ENCODE data around the gene TBX6.

TBX6 gene

GRCh38 chr16:30113031-30113710, 21.4 kb upstream of the TBX6 start, which contains the start of gene GDPD3:
Gene GDPD3, minus strand, starts transcription at chr16:30113537. Its CDS starts 59 bp downstream, at chr16:30113478.
- no peak for DNase-seq

- peak; percentile 74 for DNase-seq
Observed at GRCh38 chr16:30112197-30113030, 20.7 kb upstream of the TBX6 start.

DNA sequence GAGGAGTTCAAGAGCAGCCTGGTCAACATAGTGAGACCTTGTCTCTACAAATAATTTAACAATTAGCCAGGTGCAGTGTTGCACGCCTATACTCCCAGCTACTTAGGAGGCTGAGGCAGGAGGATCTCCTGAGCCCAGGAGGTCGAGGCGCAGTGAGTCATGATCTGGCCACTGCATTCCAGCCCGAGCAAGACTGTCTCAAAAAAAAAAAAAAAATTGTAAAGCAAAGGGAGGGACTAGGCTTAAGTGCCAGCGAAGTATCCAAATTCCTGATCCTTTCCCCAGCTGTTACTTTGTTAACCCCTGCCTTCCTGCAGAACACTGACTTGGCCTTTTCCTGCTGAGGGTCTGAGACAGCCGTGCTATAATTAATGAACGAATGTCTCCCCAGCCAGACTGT, 18.9 kb upstream of the TBX6 start:
- no peak for DNase-seq

DNA sequence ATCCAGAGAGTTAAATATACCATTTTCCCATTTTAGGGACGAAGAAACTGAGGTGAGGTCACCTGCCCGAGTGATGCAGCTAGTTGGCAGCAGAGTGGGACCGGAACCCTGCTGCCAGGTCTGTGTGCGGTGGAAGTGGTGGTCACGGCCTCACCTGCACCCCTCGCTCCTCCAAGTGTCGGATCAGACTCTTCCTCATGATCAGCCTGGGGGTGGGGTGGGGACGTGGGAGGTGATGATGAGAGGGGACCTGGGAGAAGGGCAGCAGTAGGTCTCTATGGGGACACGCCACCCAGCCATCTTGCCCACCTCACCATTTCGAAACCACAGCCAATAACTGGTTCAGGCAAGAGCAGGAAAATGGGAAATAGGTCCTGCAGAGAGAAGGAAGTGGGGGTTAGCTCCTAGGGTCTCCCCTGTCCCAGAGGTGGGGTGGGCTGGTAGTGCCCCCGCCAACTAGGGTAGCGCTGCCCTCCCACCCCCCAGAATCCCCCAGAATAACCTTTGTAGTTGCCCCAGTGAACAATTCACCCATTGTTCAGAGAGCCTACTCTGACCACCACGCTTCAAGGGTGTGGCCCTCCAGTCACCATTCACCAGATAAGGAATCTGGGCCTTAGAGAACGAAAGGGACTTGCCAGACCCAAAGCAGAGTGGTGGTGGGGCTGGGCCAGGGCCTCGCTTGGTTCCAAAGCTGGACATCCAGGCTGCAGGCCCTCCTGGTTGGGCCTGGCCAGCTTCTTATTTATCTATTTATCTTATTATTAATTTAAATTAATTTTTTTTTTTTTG, 16.5 kb upstream of the TBX6 start:
- DNase-seq: no peak

DNA sequence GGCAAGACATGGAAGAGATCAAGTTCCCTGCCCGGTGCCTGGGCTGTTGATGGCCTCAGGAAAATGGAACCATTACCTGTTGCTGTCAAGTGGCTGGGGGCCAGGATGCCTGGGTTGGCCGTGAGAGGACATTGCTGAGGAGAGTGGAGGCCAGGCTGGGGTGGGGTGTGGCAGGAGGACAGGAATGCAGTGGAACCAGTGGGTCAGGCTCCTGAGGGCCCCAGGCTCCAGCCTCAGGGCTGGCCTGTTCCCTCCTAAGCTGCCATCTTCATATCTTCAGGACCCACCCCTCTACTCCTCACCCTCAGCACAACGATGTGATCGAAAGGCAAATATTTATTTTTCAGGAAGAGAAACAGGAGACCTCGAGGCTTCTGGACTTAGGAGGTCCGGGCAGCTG, 12.8 kb upstream of the TBX6 start:
- DNase-seq: no peak

- no peak for DNase-seq
Observed at GRCh38 chr16:30104090-30104489, 12.4 kb upstream of the TBX6 start.

GRCh38 chr16:30096862-30097563, 5.3 kb upstream of the TBX6 start:
- peak; percentile 22 for DNase-seq

GRCh38 chr16:30096105-30096861, 4.6 kb upstream of the TBX6 start, which contains the start of gene YPEL3:
Gene YPEL3, minus strand, starts transcription at chr16:30096213. Its CDS starts 731 bp downstream, at chr16:30095482.
- peak; percentile 93 for DNase-seq

DNA sequence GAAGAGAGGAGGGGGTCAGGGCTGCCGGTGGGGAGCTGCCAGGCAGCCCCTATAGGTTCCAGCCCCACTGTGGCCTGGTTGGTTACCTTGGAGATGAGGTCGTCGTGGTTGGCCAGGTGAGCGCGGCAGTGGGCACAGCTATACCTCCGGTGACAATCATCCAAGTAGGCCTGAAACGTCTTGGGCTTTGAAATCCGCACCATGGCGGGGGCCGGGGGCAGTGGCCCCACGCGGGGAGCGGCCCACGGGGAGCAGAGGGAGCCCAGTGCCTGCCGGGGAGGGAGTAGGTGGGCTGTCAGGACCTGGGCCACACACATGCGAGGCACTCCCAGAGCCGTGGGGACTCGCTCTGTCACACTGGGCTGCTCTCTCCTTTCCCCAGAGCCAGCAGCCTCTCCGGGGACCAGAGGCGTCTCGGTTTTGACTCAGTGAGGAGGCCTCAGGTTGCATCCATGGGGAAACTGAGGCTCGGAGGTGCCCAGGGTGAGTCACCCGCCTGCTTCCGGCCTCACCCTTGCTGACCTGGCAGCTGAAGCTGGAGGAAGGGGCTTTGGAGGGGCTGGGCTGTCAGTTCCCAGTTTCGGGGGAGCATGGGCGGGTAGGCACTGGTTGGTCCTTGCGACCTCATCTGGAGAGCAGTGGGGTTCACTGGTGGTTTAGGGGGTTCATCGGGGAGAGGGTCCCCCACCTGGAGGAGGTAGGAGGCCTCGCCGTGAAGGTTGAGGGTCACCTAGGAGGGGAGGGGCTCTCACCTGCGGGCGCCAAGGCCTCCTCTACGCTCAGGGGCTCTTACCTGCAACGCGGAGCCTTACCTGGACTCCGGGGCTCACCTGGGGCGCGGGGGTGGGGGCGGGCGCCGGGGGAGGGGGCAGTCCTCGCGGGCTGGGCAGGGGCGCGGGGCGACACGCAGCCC, 3.7 kb upstream of the TBX6 start:
- peak; percentile 42 for DNase-seq

GRCh38 chr16:30094541-30095165, 2.9 kb upstream of the TBX6 start:
- DNase-seq: no peak

- DNase-seq: peak; percentile 61
Observed at GRCh38 chr16:30092373-30093010, 768 bp upstream of the TBX6 start.

DNA sequence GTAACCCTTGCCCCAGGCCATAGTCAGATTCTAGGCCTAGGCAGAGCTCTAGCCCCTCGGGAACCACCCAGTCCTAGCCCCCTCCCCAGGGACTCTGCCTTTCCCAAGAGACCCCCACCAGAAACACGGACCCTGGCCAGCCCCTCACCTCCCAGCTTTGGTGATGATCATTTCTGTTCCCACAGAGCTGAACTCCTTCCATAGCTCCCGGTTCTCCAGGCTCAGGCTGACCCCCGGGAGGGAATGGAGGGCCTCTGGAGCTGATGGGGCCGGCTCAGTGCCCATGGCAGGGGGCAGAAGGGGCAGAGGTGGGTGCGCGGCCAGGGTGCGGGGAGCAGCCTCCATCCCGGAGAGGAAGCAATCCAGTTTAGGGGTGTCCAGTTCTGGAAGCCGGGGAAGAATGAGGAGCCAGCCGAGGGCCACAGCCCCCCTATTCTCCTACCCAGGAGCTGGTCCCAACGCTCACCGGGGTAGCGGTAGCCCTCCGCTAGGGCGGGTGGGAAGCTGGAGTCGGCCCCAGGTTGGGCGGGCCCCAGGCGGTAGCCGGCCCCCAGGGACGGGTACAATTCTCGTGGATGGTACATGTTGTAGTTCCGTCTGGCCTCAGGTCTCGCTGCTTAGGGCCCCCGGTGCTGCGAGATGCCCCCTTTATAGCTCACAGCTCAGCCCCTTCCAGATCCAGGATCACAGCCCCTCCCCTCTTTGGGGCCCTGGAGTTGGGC, 953 bp downstream of the TBX6 start:
- no peak for DNase-seq

GRCh38 chr16:30088832-30089624, 2.7 kb downstream of the TBX6 start:
- no peak for DNase-seq

DNA sequence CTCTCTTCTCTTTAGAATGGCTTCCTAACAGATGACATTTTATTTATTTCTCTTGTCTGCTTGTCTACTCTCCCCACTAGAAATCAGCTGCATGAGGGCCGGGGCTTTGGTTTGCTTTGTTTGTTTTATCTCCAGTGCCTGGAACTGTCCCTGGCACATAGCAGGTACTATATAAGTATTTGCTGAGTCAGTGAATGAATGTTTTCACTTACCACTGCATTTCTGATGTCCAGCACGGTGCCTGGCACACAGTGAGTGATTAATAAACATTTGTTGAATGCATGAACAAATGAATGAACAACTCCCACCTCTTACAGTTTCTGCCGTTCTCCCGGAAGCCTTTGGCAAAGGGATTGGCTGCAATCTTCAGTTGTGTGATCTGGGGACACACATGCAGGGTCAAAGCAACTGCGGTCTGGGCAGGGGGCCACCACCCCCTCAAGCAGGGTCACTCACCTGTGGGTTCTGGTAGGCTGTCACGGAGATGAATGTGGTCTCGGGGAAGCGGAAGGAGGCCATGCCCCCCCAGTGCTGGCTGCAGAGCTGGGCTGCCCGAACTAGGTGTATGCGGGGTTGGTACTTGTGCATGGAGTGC, 3.4 kb downstream of the TBX6 start:
- DNase-seq: no peak

DNA sequence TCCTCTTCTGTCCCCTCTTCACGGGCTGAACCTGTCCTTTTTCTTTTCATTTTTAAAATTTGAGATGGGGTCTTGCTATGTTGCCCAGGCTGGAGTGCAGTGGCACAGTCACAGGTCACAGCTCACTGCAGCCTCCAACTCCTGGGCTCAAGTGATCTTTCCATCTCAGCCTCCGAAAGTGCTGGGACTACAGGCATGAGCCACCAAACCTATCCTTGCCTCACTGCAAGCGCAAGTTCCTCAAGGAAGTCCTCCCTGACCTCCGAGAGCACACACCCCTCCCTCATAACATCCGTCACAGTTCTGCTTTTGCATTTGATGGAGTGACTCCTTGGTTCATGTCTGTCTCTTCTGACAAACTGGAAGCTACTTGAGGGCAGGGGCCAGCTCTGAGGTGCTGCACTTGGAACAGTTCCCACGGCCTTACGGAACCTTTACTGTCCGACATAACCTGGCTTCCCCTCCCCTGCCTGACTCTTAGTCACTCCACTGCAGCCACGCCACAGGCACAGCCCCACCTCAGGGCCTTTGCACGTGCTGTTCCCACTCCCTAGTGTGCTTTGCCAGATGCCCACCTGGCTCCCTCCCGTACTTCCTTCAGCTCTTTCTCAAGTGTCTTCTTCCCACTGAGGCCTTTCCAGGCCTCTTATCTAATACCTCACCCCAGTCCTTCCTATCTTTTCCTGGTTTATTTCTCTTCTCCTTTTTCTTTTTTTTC, 4.4 kb downstream of the TBX6 start:
- DNase-seq: no peak

GRCh38 chr16:30086291-30087140, 5.2 kb downstream of the TBX6 start:
- DNase-seq: no peak

Measured in CD4-positive, alpha-beta T cell treated with Interleukin-6 for 4 hours (primary cell).